ENCODE results near the gene WDR33. TPM values are rescaled to one million over a fixed set of nuclear protein-coding genes. Genes with fewer than 3 reads are reported as not detected.
A peak's percentile ranks its signal among the peaks of the same experiment; 100 is the strongest.

The WDR33 gene
- total RNA-seq, 2 donors from 2014 or later: 34.9 to 55.6 TPM

- TF ChIP-seq CTCF (IDR thresholded peaks at IDR 0.05): no peak
- ATAC-seq (ENCODE audit: insufficient number of reproducible peaks, low FRiP score, low read depth) (peak; percentile 45), DNase-seq (ENCODE audit: low spot score) (no peak)
- H3K4me3 ChIP-seq: peak overlapping the region; percentile 96
- H3K4me1 ChIP-seq (ENCODE audit: control insufficient read depth in 1 of 2, low read depth in 2 of 2): peaks cover 32 to 44% of the 10 kb centered on the region in 2 donors
- no peaks in the 10 kb centered on the region for H3K9me3 ChIP-seq
- H3K27ac ChIP-seq: peak overlapping the region; percentile 91 to 95
- no peaks in the 10 kb centered on the region for H3K36me3 ChIP-seq
- H3K27me3 ChIP-seq (replicated peaks; ENCODE audit: insufficient read depth): no peaks in the 10 kb centered on the region
These were observed 136.4 kb downstream of the WDR33 start for GRCh38 chr2:127674241-127675209.

- H3K4me3 ChIP-seq: peak overlapping the region; percentile 96
- TF ChIP-seq CTCF (IDR thresholded peaks at IDR 0.05): no peak
- peak overlapping the region; percentile 91 to 95 for H3K27ac ChIP-seq
- no peaks in the 10 kb centered on the region for H3K27me3 ChIP-seq (replicated peaks; ENCODE audit: insufficient read depth)
- DNase-seq (ENCODE audit: low spot score) (no peak), ATAC-seq (ENCODE audit: insufficient number of reproducible peaks, low FRiP score, low read depth) (no peak)
- H3K4me1 ChIP-seq (ENCODE audit: control insufficient read depth in 1 of 2, low read depth in 2 of 2): peaks cover 37 to 50% of the 10 kb centered on the region in 2 donors
- no peaks in the 10 kb centered on the region for H3K9me3 ChIP-seq
- H3K36me3 ChIP-seq: no peaks in the 10 kb centered on the region
These were observed 137.5 kb downstream of the WDR33 start for GRCh38 chr2:127673291-127674069.

- H3K4me3 ChIP-seq: peak overlapping the region; percentile 96
- no peaks in the 10 kb centered on the region for H3K9me3 ChIP-seq
- TF ChIP-seq CTCF (IDR thresholded peaks at IDR 0.05): no peak
- DNase-seq (ENCODE audit: low spot score) (no peak), ATAC-seq (ENCODE audit: insufficient number of reproducible peaks, low FRiP score, low read depth) (no peak)
- no peaks in the 10 kb centered on the region for H3K36me3 ChIP-seq
- no peaks in the 10 kb centered on the region for H3K27me3 ChIP-seq (replicated peaks; ENCODE audit: insufficient read depth)
- peaks cover 37 to 47% of the 10 kb centered on the region in 2 donors for H3K4me1 ChIP-seq (ENCODE audit: control insufficient read depth in 1 of 2, low read depth in 2 of 2)
- H3K27ac ChIP-seq: peak overlapping the region; percentile 91 to 95
These were observed 138.4 kb downstream of the WDR33 start for GRCh38 chr2:127672341-127673224.

GRCh38 chr2:127671557-127672302 lies 139.2 kb downstream of the WDR33 start:
- ATAC-seq (ENCODE audit: insufficient number of reproducible peaks, low FRiP score, low read depth): no peak

More at GRCh38 chr2:127671557-127672302, 139.2 kb downstream of the WDR33 start:
- peak overlapping the region; percentile 91 to 95 for H3K27ac ChIP-seq
- no peaks in the 10 kb centered on the region for H3K27me3 ChIP-seq (replicated peaks; ENCODE audit: insufficient read depth)
- H3K36me3 ChIP-seq: no peaks in the 10 kb centered on the region
- H3K4me1 ChIP-seq (ENCODE audit: control insufficient read depth in 1 of 2, low read depth in 2 of 2): peaks cover 35 to 40% of the 10 kb centered on the region in 2 donors
- H3K9me3 ChIP-seq: no peaks in the 10 kb centered on the region
- DNase-seq (ENCODE audit: low spot score): no peak
- no peak for TF ChIP-seq CTCF (IDR thresholded peaks at IDR 0.05)
- peak overlapping the region; percentile 96 for H3K4me3 ChIP-seq
